Mucosa of descending colon (tissue), 3 donors: ENCODE results near the gene DLX4. TPM values are rescaled to one million over a fixed set of nuclear protein-coding genes. Genes with fewer than 3 reads are reported as not detected.

Source experiments
- ATAC-seq: fragments of 200-7000 bp; cut with Tn5 transposase; one replicate; pipeline ENCODE4 v1.9.1; 2020; ENCODE audit warnings: mild to moderate bottlenecking, moderate library complexity
- DNase-seq, 3 donors: peaks; one replicate each; pipeline ENCODE4 v3.0.0-alpha.2; 2020
- H3K36me3 ChIP-seq: fragments of 200-600 bp; one replicate; pipeline ENCODE4 v1.8.0; 2021; ENCODE audit warnings: low read depth, mild to moderate bottlenecking
- H3K4me1 ChIP-seq: fragments of 200-600 bp; one replicate; pipeline ENCODE4 v1.8.0; 2021; ENCODE audit warnings: low read depth, mild to moderate bottlenecking
- H3K4me3 ChIP-seq: fragments of 200-600 bp; one replicate; pipeline ENCODE4 v1.8.0; 2021; ENCODE audit warnings: mild to moderate bottlenecking
- H3K9me3 ChIP-seq: fragments of 200-600 bp; one replicate; pipeline ENCODE4 v1.8.0; 2021; ENCODE audit warnings: mild to moderate bottlenecking
- CTCF ChIP-seq: fragments of 200-600 bp; IDR thresholded peaks from one replicate; pipeline ENCODE4 v1.8.0; 2022; ENCODE audit warnings: antibody characterized with exemption, mild to moderate bottlenecking
- intact Hi-C, 2 donors: fragments of 100-400 bp; cut with DNase I in 1 of 2; cut with micrococcal nuclease in 1 of 2; formaldehyde crosslinking; loops; one replicate each; pipeline versions ENCODE4 v1.11.0 to v1.11.1; 2022; cut with DNase I, micrococcal nuclease
- long read RNA-seq, 2 donors: library from polyadenylated mRNA; unstranded; transcript quantifications; one replicate each; pipeline ENCODE4 v2.0.0, GENCODE V29; 2019 to 2021
- total RNA-seq, 3 donors: library from RNA; stranded (reverse); fragmentation: NEBNext Ultra II Directional in 2 of 3; extraction: Animal tissue kit (Norgen Biotek cat#: 25700) in 2 of 3; gene quantifications; one replicate each; pipeline versions ENCODE4 v1.2.1 to v1.2.4, GENCODE V29; 2021 to 2023
- donor health status: DM: no; HTN: no; CAD: no; lungs with moderate emphysema.
- donor health status: DM: no; HTN: no; CAD: no.
- donor health status: DM: no; HTN: yes; CAD: no.

Gene DLX4
- under 1 TPM; 0.14 to 0.60 (median 0.24) TPM for total RNA-seq
- long read RNA-seq, donor 1 = 0 reads
- long read RNA-seq, donor 2 = 0 reads

DNA sequence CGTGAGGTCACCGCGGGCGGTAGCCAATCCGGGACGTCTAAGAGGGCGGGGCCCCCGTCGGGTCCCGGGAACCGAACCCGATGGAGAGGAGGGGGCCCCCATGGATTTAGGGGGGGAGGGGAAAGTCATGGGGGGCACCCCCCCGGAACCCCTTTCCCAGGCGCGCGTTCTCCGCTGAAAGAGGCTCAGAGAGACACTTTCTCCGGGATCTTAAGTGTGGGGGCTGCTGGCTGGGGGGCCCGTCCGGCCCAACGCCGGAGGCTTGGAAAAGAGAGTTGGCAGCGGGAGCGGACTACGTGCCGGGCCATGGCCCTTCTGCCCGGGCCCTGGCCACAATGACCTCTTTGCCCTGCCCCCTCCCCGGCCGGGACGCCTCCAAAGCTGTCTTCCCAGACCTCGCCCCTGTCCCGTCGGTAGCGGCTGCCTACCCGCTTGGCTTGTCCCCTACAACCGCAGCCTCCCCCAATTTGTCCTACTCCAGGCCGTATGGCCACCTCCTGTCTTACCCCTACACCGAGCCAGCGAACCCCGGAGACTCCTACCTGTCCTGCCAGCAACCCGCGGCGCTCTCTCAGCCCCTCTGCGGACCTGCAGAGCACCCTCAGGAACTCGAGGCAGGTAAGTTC, at the start of gene DLX4:
Gene DLX4 (plus strand): TSS at position 57 of the 626 bp plus-strand sequence. CDS start 279 bp downstream, at position 336.
- no peak within 1 kb of the TSS for H3K4me3 ChIP-seq
- H3K4me1 ChIP-seq = peaks cover 12% of the 10 kb centered on the region
- no peak for TF ChIP-seq CTCF
- ATAC-seq (no peak), DNase-seq (no peak)
- H3K36me3 ChIP-seq = no peaks in the 10 kb centered on the region
- intact Hi-C loops = no loop called here
- no peaks in the 10 kb centered on the region for H3K9me3 ChIP-seq

- no peak for TF ChIP-seq CTCF
- Histone ChIP-seq H3K36me3 (no peaks in the 10 kb centered on the region), H3K4me3 (no peak overlapping the region), H3K4me1 (no peaks in the 10 kb centered on the region), H3K9me3 (no peaks in the 10 kb centered on the region)
- intact Hi-C loops = no loop called here
- no peak for ATAC-seq
- DNase-seq = no peak
Observed at GRCh38 chr17:49920030-49920769, 48.8 kb upstream of the DLX4 start.

- no peaks in the 10 kb centered on the region for H3K4me1 ChIP-seq
- H3K36me3 ChIP-seq = no peaks in the 10 kb centered on the region
- no peaks in the 10 kb centered on the region for H3K9me3 ChIP-seq
- no peak overlapping the region for H3K4me3 ChIP-seq
- ATAC-seq (no peak), DNase-seq (no peak)
- TF ChIP-seq CTCF = no peak
- intact Hi-C loops = no loop called here
Observed at GRCh38 chr17:49922095-49922494, 46.9 kb upstream of the DLX4 start.

- Histone ChIP-seq H3K4me3 (no peak overlapping the region), H3K9me3 (no peaks in the 10 kb centered on the region), H3K36me3 (no peaks in the 10 kb centered on the region), H3K4me1 (no peaks in the 10 kb centered on the region)
- intact Hi-C loops = no loop called here
- no peak for DNase-seq
- TF ChIP-seq CTCF = no peak
- ATAC-seq = no peak
Observed at GRCh38 chr17:49924116-49924515, 44.9 kb upstream of the DLX4 start.

DNA sequence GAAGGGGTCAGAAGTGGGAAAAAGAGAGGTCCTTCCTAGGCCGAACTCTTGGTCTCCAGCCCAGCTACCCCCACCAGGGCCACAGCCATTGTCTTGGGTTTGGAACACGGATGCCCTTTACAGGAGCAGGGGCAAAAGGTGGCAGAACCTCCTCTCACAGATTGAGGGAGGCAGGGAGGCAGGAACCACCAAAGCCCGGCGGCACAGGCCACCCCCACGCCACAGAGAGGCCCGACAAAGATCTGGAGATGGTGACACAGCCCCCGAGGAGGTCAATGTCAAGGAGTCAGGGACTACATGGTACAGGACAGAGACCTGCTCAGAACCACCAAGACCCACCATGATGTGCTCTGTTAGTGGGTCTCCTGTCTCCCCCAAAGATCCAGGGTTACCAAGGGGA, 44.4 kb upstream of the DLX4 start:
- TF ChIP-seq CTCF = no peak
- no peak for ATAC-seq
- no peak for DNase-seq
- Histone ChIP-seq H3K36me3 (no peaks in the 10 kb centered on the region), H3K4me1 (no peaks in the 10 kb centered on the region), H3K9me3 (no peaks in the 10 kb centered on the region), H3K4me3 (no peak overlapping the region)
- intact Hi-C loops = no loop called here
